ENCODE results near the gene MFAP4.

The MFAP4 gene, protein sequence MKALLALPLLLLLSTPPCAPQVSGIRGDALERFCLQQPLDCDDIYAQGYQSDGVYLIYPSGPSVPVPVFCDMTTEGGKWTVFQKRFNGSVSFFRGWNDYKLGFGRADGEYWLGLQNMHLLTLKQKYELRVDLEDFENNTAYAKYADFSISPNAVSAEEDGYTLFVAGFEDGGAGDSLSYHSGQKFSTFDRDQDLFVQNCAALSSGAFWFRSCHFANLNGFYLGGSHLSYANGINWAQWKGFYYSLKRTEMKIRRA

DNA sequence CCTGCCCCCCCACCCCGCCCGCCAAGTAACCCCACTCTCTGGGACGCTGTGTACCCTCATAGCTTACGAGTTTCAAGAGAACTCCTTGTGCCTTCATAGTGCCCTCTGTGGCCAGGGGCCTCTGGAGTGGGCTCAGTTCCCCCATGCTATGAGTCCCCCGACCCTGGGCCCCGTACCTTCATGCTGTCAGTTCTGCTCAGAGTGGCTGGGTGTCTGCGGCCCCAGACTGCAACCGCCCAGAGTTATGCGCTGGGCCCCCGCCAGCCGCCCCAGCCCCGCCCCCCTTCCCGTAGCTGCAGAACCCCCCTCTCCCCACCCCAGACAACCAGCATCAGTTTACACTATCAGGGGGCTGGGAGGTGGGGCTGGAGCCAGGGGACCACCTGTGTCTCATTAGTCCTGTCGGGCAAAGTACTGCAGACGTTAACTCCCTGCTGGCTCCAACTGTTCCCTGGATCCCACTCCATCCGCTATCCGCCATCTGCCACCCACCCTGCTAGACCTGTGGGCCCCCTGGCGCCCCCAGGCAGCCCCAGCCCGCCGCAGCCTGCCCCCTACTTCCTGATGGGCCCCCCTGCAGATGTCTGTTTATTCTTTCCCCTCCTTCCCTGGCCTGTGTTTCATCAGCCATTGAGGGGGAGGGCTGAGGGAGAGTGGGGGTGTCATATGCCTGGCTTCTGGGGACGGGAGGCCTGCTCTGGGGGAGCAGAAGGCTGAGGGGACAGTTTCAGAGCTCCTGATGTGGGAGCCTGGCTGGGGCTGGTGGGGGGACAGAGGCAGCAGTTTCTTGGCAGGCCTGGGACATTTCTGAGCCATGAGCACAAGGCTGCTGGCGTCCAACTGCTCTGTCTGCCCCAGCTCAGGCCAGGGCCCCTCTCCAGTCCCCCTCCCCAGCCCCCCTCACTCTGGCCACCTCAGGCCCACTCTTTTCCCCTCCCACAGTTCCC is at the start of gene MFAP4:
MFAP4 (minus strand) TSS at position 217 of the 947 bp plus-strand sequence; CDS start at position 182, 35 bp downstream.
- no peak for DNase-seq

GRCh38 chr17:19433727-19434340 is 46.8 kb upstream of the MFAP4 start:
- no peak for DNase-seq

GRCh38 chr17:19433255-19433654 is 46.3 kb upstream of the MFAP4 start:
- no peak for DNase-seq

DNA sequence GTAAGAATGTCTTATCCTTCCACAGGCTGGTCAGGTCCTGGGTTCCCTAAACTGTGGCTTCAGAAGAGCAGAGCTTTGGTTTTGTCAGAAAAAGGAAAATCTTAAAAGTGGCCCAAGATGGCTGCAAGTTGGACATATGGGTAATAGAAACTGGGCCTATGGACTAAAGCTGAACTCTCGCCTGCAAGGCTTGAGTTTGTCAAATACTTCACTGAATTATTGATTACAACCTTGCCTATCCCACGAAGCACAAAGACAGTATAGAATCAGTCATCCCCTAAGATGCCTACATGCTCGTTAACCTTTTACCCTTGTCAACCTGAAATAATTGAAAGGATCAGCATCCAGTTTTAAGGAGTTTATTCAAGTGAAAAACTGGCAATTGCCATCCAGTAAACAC is 44.7 kb upstream of the MFAP4 start:
- no peak for DNase-seq

DNA sequence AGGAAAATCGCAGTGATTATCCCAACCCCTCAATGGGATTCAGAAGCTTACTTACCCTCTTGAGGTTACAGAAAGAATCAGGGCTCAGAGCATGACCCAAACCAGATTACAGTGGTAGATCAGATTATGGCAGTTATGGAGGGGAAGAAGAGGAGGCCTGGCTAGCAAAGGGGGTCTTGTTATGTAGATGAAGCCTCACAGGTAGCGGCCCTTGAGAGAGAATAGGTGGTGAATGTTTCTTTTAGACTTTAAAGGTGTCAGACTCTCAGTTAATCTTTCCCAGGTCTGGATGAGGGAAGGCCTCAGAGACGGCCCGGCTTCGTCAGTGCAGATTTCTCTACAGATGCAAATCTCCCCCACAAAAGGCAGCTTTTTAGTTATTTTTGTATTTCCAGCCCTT is 39.6 kb upstream of the MFAP4 start:
- no peak for DNase-seq

GRCh38 chr17:19424934-19425868 is 38.2 kb upstream of the MFAP4 start:
- no peak for DNase-seq

DNA sequence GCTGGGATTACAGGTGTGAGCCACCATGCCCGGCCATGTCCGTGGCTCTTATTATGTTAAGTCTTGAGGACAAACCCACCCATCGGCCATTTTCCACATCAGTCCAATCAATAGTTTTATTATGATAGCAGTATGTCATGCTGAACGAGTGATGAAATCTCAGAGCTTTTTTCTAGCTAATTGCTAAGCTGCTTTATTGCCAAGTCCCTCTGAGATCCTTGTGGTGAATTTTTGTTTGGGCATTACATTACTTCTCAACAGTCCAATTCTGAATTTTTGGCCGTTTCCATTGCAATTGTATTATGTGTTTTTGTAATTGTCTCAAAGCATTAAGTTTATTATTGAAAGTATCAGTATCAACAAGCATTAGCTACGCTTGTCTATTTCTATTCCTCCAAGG is 34.9 kb upstream of the MFAP4 start:
- no peak for DNase-seq

DNA sequence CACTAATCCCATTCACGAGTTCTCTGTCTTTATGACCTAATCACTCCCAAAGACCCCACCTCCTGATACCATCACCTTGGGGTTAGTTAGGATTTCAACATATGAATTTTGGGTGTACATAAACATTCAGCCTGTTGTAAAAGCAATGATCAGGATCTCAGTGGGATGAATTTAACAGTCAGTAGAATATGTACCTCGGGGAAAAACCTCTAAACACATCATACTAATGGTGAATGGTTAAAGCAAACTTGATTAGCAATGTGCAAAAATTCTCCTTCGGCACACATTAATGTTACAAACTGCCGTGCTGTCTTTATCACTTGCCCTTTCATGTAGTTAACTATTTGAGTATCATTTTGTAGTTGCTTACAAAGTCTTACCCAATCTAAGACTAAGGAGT is 34.2 kb upstream of the MFAP4 start:
- no peak for DNase-seq

GRCh38 chr17:19418251-19418992 is 31.4 kb upstream of the MFAP4 start:
- DNase-seq, result no peak

DNA sequence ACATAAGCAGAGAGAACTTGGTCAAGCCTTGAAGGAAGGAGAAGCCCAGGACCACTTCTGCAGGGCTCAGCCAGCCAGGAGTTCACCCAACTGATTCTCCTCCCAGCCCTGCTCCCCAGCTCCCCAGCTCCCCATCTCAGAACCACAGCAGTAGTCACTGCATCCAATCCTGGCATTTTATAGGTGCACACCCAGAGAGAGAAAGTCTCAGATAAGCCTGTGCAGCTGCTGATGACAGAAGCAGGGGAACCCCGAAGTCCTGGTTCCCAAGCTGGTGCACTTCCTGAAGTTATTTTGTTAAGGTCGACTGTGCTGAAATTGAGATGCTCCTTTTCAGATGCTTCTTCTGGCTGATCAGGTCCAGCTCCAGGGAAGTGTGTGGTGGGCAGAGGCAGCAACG is 30.6 kb upstream of the MFAP4 start:
- no peak for DNase-seq

GRCh38 chr17:19415806-19416775 is 29.1 kb upstream of the MFAP4 start:
- no peak for DNase-seq

DNA sequence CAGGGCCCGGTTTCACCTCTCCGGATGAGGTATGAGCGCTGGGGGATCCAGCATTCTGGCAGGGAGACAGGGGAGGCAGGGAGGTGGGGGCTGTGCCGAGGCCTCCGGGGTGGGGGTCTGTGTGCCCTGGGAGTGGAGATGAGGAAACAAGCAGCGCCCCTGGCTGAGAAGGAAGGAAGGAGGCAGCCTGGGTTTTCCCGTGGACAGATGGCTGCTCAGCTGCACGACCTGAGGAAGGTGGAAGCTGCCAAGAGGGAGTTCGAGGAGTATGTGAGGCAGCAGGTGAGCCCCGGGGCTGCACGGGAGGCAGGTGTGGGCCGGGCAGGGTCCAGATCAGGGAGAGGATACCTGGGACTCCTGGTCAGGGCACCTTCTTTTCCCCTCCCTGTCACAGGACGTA is 28.3 kb upstream of the MFAP4 start:
- DNase-seq, result no peak

DNA sequence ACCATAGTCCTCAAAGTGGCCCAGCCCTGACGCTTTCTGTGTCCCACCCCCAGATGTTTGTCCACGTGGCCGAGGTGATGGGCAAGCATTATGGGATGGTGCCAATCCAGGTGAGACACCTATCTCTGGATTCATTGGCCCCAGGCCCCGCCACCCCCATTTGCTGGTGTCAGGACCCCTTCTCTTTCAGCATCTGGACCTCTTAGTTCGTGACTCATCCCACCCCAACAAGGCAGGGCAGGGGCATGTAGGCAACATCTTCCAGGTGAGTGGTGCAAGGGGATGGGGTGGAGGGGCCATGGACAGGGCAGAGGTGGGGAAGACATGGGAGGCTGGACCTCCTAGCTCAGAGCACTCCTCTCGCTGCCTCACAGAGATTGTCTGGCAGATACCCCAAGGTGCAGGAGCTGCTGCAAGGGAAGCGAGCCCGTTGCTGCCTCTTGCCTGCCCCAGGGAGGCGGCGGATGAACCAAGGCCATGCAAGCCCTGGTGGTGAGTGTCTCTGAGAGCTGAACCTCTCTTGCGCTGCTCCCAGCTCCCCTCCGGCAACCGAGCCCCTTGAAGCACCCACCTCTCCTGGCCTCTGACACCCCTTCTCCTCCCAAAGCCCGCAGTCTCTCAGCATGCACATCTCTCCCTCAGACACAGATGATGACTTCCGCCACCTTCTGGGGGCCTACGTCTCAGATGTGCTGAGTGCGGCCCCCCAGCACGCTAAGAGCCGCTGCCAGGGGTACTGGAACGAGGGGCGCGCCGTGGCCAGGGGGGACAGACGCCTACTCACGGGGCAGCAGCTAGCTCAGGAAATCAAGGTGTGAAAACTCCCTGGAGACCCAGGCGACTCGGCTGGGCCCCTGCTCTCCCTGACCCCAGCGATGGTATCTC is 27.6 kb upstream of the MFAP4 start:
- no peak for DNase-seq

DNA sequence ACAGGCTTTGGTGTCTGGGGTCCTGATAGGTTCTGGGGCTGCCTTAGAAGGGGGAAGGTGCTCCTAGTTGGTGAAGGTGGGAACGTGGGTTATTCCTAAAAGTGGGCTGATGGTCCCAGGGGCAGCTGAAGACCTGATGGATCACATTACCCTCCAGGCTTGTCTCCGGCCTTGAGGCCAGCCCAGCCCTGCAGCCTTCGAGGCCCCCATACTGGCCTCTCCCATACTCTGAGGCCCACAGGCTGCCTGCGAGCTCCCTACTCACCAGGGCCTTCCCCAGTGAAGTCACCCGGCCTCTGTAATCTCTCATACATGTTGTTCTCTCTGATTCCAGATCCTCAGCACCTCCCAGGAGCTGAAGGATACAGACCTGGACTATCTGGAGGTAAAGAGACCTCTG is 26.8 kb upstream of the MFAP4 start:
- DNase-seq, result no peak

GRCh38 chr17:19412984-19413383 is 26.0 kb upstream of the MFAP4 start:
- DNase-seq, result no peak

- DNase-seq, result no peak
Observed at GRCh38 chr17:19412510-19412909, 25.5 kb upstream of the MFAP4 start.

- no peak for DNase-seq
Observed at GRCh38 chr17:19411631-19412030, 24.6 kb upstream of the MFAP4 start.

DNA sequence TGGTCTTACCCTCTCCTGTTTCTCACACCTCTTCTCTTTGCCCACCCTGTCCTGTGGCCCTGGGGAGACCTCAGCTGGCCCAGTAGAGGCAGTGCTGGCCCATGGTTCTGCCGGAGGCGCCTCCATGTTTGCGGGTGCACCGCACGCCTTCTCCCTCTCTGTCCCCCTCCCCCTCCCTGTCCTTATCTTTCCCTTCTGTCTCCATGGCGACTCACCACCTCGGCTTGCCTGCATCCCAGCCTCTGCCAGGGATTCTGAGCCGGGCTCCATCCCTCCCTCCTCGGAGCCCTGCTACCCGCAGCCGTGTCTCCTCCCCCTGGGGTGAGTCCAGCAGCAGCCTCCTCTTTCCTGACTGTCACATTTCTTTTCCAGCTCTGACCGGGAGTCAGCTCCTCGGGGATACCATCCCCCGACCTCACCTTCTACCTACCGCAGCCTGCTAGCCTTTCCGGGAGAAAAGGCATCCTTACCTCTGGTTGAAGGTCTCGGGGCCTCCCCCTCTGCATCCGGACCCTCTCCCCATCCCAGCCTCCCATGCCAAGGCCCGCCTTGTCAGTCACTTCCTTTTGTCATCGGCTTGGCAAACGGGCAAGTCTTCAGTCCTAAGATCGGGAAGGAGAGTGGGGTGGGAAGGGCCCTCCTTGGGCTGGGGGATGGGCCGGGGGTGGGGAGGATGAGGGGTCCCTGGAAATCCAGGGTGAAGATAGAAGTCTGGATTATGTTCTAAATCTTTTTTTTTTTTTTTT is 24.1 kb upstream of the MFAP4 start, which contains the start of gene RNF112:
RNF112 (plus strand) TSS at position 358 of the 746 bp plus-strand sequence; CDS start at position 535, 177 bp downstream.
- DNase-seq, result no peak

DNA sequence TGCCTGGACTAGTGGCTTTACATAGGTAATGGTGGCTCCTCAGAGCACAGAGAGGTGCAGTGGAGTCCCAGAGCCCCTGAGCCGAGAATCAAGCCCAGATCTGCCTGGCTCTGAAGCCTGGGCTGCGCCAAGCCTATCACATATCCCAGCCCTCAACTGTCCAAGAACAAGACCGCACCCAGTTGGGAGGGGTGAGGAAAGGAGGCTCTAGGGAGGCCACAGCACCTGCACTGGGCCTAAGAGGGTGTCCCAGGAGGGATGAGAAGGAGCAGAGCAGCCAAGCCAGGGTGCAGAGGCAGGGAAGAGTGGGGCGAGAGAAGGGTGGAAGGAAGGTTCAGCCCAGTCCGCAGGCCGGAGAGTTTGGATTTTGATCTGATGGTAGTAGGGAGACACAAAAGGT is 23.1 kb upstream of the MFAP4 start:
- no peak for DNase-seq
